Activated CD8-positive, alpha-beta memory T cell treated with anti-CD3 and anti-CD28 coated beads, Interleukin-2, amount 50 U/mL, for 24 hours (primary cell): Measurements from ENCODE around the gene SPAG6.

ENCODE experiments used
- DNase-seq: peaks from one replicate; pipeline ENCODE4 v3.0.0-alpha.2; 2020; ENCODE audit errors: extremely low read depth

The SPAG6 gene

DNA sequence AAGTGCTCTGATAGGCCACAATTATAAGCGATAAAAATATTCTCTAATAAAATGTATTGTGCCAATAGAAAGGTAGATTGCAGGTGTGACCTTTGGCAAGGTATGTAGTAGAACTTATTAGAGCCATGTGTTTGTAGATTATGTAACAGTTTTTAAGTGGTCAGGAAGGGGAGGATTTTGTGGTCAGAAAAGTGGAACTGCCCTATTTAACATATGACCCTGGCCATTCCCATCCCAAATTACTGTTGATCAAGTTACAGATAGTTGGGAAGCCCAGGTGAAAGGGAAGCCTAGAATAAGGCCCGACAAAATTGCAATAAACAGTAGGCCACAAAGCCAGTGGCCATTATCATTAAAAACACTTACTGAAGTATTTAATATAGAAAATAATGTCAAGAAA is 89.2 kb downstream of the SPAG6 start:
- no peak for DNase-seq

GRCh38 chr10:22435650-22436049 is 90.4 kb downstream of the SPAG6 start:
- DNase-seq: no peak

- DNase-seq: no peak
Observed at GRCh38 chr10:22436526-22436892, 91.2 kb downstream of the SPAG6 start.

DNA sequence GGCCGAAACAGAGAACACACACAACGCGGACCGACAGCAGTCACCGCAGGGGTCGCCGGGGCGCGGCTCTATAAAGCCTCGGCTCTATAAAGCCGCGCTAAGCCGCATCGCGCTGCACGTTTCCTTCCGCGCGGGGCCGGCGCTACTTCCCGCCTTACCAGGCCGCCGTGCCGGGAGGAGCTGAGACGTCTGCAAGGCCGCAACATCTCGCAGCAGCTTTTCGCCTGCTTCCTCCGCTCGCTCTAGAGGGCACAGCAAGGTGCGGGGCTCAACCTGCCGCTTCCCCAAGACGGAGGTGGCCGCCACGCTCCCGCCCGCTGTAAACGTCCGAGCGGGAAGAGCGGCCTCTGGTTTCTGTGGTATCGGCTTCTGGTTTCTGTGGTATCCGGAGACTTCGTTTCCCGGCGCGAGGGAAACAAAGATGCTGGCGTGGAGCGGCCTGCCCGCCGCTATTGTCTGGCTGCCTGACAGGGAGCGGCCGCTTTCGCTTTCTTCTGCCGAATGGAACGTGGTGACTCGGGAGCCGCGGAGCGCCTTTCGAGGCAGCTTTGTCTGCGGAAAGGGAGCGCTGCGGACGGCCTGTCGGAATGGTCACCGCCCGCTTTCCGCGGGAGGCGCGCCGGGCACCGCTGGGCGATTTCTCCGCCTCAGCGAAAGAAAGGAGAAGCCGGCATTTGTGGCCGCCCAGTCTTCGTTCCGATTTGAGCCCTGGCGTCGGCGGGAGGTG is 91.8 kb downstream of the SPAG6 start:
- peak; percentile 47 for DNase-seq

DNA sequence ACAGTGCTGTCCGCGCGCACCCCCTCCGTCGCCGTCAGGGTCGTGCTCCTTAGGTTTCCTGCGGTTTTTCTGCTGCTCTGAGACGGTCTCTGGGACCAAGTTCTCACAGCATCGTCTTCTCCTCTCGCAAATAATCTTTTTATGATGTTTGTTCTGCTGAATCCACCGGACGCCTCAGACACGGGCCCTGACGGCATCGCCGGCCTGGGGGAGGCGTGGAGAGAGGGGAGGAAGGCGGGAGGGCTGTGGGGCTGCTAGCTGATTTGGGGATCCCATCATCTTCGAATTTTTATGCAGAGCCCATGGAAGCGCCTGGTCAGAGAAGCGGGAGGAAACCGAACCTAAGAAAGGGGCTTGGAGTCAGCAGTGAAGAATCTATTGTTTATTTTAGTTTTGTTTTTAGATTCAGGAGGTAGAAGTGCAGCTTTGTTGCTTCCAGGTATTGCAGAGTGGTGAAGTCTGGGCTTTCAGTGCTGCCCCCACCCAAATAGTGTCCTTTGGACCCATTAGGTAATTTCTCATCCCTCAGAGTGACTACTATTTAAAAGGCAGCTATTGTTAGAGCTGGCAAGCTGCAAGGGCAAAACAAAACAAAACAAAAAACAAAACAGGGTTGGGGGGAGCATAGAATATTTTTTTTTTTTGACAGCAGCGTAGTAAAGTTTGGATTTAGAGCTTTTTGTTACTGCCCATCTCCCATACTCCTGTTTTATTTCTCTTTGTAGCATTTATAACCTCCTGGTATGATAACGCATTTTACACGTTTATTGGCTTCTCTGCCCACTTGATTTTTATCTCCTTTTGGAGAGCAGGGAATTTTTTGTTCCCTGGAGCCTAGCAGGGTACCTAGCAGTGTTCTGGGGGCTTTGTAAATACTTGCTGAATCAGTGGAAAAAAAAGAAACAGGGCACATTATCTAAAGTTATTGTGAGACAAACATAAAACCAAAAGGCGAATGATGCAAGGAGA is 92.6 kb downstream of the SPAG6 start:
- DNase-seq: no peak

GRCh38 chr10:22438711-22439110 is 93.4 kb downstream of the SPAG6 start:
- DNase-seq: no peak

- no peak for DNase-seq
Observed at GRCh38 chr10:22442063-22442462, 96.8 kb downstream of the SPAG6 start.

GRCh38 chr10:22442468-22442867 is 97.2 kb downstream of the SPAG6 start:
- no peak for DNase-seq

- DNase-seq: no peak
Observed at GRCh38 chr10:22443175-22443901, 98.0 kb downstream of the SPAG6 start.

- no peak for DNase-seq
Observed at GRCh38 chr10:22444219-22444788, 99.0 kb downstream of the SPAG6 start.

DNA sequence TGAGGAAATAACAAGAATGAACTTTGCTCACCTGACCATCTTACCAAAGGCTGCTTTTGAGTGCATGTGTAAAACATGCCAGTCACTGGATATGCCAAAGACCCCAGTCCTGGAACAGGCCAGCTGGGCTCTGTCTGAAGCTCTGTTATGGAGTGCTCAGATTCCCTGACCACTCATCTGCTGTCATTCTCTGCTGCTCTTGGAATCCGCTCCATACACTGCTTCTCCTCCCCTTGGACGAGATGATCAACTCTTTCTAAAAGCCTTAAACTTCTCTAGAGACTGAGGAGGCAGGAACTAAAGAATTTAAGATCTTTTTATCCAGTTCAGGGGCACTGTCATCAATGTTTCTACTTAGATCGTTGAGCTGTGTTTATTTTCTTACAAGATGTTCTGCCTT is 100.2 kb downstream of the SPAG6 start:
- no peak for DNase-seq

- DNase-seq: no peak
Observed at GRCh38 chr10:22447068-22447467, 101.8 kb downstream of the SPAG6 start.

- no peak for DNase-seq
Observed at GRCh38 chr10:22451346-22451745, 106.0 kb downstream of the SPAG6 start.

- DNase-seq: no peak
Observed at GRCh38 chr10:22453320-22453719, 108.0 kb downstream of the SPAG6 start.

- no peak for DNase-seq
Observed at GRCh38 chr10:22453948-22454591, 108.8 kb downstream of the SPAG6 start.

- DNase-seq: no peak
Observed at GRCh38 chr10:22454634-22455033, 109.3 kb downstream of the SPAG6 start.

- no peak for DNase-seq
Observed at GRCh38 chr10:22455068-22455857, 110.0 kb downstream of the SPAG6 start.

GRCh38 chr10:22456486-22456885 is 111.2 kb downstream of the SPAG6 start:
- DNase-seq: no peak

DNA sequence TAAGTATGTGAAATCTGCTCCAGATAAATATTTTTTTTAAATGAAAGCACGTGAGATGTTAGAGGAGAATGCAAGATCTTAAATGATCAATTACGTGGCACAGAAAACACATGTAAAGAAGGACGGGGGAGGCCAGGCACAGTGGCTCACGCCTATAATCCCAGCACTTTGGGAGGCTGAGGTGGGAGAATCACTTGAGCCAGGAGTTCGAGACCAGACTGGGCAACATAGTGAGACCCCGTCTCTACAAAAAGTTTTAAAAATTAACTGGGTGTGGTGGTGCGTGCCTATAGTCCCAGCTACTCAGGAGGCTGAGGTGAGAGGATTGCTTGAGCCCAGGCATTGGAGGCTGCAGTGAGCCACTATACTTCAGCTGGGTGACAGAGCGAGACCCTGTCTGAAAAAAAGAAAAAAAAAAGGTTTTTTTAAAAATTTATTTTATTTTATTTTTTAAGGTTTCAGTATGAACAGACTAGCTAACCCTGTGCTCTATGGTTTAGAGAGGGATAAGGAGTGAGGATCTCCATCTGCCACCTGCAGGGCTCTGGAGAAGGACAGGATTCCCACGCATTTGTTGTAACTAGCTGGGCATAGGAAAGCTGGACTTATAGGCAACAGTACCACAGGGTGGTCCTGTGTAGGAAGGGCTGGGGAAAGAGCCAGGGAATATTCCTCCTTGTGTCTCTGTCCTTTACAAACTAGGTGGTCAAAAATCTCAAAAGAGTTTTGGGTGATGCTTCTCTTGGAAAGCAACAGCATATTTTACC is 113.2 kb downstream of the SPAG6 start:
- no peak for DNase-seq

- no peak for DNase-seq
Observed at GRCh38 chr10:22459496-22459895, 114.2 kb downstream of the SPAG6 start.
